Measurements from ENCODE around the gene RPS21. TPM values are rescaled to one million over a fixed set of nuclear protein-coding genes. Genes with fewer than 3 reads are reported as not detected.

Gene RPS21
- total RNA-seq, 1 donor from 2014 or later, result 2,912 TPM

- ChIA-PET CTCF (no interaction called here), POLR2A (no interaction called here)
- Mint-ChIP-seq H3K36me3 (ENCODE audit: low read depth) (peaks cover 8% of the 10 kb centered on the region), H3K4me3 (no peak overlapping the region), H3K27me3 (no peaks in the 10 kb centered on the region), H3K27ac (no peak overlapping the region), H3K4me1 (peaks cover 2% of the 10 kb centered on the region), H3K9me3 (peaks cover 5% of the 10 kb centered on the region)
- intact Hi-C loops (cut with micrococcal nuclease), result no loop called here
- no peak for TF ChIP-seq CTCF (IDR thresholded peaks at IDR 0.05)
- no peak for DNase-seq
- ATAC-seq (ENCODE audit: low read depth), result no peak
These were observed 39.8 kb upstream of the RPS21 start for GRCh38 chr20:62347151-62347404.

- DNase-seq (no peak), ATAC-seq (ENCODE audit: low read depth) (no peak)
- no peak for TF ChIP-seq CTCF (IDR thresholded peaks at IDR 0.05)
- Mint-ChIP-seq H3K4me1 (peaks cover 2% of the 10 kb centered on the region), H3K27ac (no peak overlapping the region), H3K4me3 (no peak overlapping the region), H3K9me3 (peaks cover 5% of the 10 kb centered on the region), H3K27me3 (no peaks in the 10 kb centered on the region), H3K36me3 (ENCODE audit: low read depth) (peaks cover 11% of the 10 kb centered on the region)
- ChIA-PET POLR2A (no interaction called here), CTCF (no interaction called here)
- intact Hi-C loops (cut with micrococcal nuclease), result no loop called here
These were observed 39.5 kb upstream of the RPS21 start for GRCh38 chr20:62347445-62347844.

GRCh38 chr20:62348604-62349003 is 38.3 kb upstream of the RPS21 start:
- DNase-seq, result no peak
- Mint-ChIP-seq H3K36me3 (ENCODE audit: low read depth) (peaks cover 13% of the 10 kb centered on the region), H3K4me1 (peaks cover 2% of the 10 kb centered on the region), H3K9me3 (peaks cover 5% of the 10 kb centered on the region), H3K27ac (no peak overlapping the region), H3K4me3 (no peak overlapping the region), H3K27me3 (no peaks in the 10 kb centered on the region)
- ChIA-PET CTCF (no interaction called here), POLR2A (no interaction called here)
- ATAC-seq (ENCODE audit: low read depth), result no peak
- intact Hi-C loops (cut with micrococcal nuclease), result no loop called here
- no peak for TF ChIP-seq CTCF (IDR thresholded peaks at IDR 0.05)

GRCh38 chr20:62349556-62350097 is 37.3 kb upstream of the RPS21 start:
- Mint-ChIP-seq H3K27ac (no peak overlapping the region), H3K36me3 (ENCODE audit: low read depth) (peaks cover 13% of the 10 kb centered on the region), H3K27me3 (no peaks in the 10 kb centered on the region), H3K4me3 (no peak overlapping the region), H3K4me1 (peaks cover 2% of the 10 kb centered on the region), H3K9me3 (peaks cover 5% of the 10 kb centered on the region)
- no peak for DNase-seq
- ChIA-PET POLR2A (no interaction called here), CTCF (no interaction called here)
- TF ChIP-seq CTCF (IDR thresholded peaks at IDR 0.05), result no peak
- ATAC-seq (ENCODE audit: low read depth), result no peak
- intact Hi-C loops (cut with micrococcal nuclease), result no loop called here

- Mint-ChIP-seq H3K27me3 (no peaks in the 10 kb centered on the region), H3K4me1 (no peaks in the 10 kb centered on the region), H3K4me3 (no peak overlapping the region), H3K36me3 (ENCODE audit: low read depth) (peaks cover 13% of the 10 kb centered on the region), H3K9me3 (peaks cover 5% of the 10 kb centered on the region), H3K27ac (no peak overlapping the region)
- TF ChIP-seq CTCF (IDR thresholded peaks at IDR 0.05), result no peak
- ATAC-seq (ENCODE audit: low read depth) (no peak), DNase-seq (no peak)
- POLR2A ChIA-PET, result no interaction called here
- CTCF ChIA-PET, result no interaction called here
- intact Hi-C loops (cut with micrococcal nuclease), result no loop called here
These were observed 36.7 kb upstream of the RPS21 start for GRCh38 chr20:62350098-62350628.
